OCI-LY7 (cell line): ENCODE measurements around the gene HARS2.
"Not testable (repeated sequence)": the region's sequence is repeated elsewhere in the genome, so short reads cannot be mapped to it uniquely, and the experiment has no call there.

Source experiments
- CTCF ChIP-seq: fragments of 200-600 bp; sonication (generic); conservative IDR thresholded peaks from 2 replicates; pipeline ENCODE4 v1.5.1; 2014; ENCODE audit warnings: mild to moderate bottlenecking, antibody characterized with exemption, low read length, moderate library complexity, mixed read lengths
- EZH2phosphoT487 ChIP-seq: fragments of 200-600 bp; sonication (generic); IDR thresholded peaks from 2 replicates; pipeline ENCODE4 v1.6.1; 2018; ENCODE audit warnings: low read depth, borderline replicate concordance, mild to moderate bottlenecking, mixed run types, antibody characterized with exemption, low read length, moderate library complexity, mixed read lengths

GRCh38 chr5:140716238-140716637, 25.0 kb downstream of the HARS2 start:
- not testable (repeated sequence) for TF ChIP-seq CTCF, EZH2phosphoT487
